HG03575 (cell line): ENCODE data around the gene KLHL30.

Experiments used
- ATAC-seq: cut with Tn5 transposase; IDR thresholded peaks from one replicate; pipeline ENCODE4 v1.9.1; 2021; ENCODE audit not compliant: unreplicated experiment, insufficient number of reproducible peaks, low FRiP score; ENCODE audit errors: extremely low read depth

Gene KLHL30

GRCh38 chr2:238116298-238117198 is 21.9 kb upstream of the KLHL30 start:
- no peak for ATAC-seq

GRCh38 chr2:238117199-238118154 is 21.0 kb upstream of the KLHL30 start:
- ATAC-seq, result no peak

DNA sequence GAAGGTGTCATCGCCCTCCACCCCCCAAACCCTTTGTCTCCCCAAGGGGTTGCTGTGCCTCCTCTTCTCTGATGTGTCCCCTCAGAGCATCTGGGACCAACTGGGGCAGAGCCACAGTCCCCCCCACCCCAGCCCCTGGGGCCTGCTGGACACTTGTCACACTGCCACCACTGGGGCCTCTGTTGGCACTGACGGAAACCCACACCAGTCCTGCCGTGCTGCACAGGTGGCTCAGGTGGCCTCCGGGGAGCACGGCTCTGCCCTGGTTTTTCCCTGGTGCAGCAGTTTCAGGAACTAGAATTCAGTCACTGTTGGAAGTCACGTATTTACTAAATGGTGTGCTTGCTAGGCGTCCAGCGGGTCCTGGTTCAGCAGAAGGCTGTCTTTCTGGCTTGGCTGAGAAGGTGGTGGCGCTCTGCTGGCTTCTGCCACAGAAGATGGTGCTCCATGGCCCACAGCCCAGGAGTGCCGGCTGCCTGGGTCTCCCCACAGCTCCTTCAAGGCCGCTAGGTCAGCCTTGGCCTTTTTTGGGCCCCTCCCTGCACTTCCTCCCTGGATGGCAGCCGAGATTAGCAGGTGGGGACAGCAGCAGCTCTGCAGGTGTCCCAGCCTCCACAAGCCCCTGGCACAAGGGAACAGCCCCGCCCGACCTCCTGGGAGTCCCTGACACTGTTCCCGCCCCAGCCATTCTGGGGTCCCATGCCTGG is 18.6 kb upstream of the KLHL30 start:
- ATAC-seq, result no peak

GRCh38 chr2:238120463-238121298 is 17.8 kb upstream of the KLHL30 start:
- ATAC-seq, result no peak

DNA sequence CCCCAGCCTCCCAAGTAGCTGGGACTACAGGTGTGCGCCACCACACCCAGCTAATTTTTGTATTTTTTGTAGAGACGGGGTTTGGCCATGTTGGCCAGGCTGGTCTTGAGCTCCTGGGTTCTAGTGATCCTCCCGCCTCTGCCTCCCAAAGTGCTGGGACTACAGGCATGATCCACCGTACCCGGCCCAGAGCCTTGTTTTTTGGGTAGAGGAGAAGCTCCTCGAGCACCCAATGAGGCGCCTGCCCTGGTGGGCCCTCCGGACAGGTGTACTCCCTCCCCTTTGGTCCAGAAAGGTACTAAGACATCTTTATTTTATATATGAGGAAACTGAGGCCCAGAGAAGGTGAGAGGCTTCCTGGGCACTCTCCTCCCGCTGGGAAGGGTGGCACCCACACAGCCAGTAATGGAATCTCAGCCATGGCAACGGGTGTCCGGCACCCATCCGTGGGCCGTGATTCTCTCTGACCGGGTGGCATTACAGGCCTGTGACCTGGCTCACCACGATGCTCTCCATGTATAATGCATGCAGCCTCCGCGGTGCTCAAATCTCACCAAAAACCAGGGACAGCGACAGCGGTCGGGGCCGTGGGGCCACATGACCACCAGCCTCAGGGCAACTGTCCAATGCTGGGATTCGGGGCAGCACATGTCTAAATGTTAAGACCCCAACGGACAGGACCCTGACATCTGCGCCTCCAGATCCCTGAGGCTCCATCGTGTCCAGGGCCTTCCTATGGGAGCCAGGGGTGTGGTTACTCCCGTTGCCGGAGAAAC is 16.8 kb upstream of the KLHL30 start:
- ATAC-seq, result no peak

GRCh38 chr2:238122287-238123217 is 15.9 kb upstream of the KLHL30 start:
- no peak for ATAC-seq

GRCh38 chr2:238123218-238123971 is 15.1 kb upstream of the KLHL30 start:
- ATAC-seq, result no peak

DNA sequence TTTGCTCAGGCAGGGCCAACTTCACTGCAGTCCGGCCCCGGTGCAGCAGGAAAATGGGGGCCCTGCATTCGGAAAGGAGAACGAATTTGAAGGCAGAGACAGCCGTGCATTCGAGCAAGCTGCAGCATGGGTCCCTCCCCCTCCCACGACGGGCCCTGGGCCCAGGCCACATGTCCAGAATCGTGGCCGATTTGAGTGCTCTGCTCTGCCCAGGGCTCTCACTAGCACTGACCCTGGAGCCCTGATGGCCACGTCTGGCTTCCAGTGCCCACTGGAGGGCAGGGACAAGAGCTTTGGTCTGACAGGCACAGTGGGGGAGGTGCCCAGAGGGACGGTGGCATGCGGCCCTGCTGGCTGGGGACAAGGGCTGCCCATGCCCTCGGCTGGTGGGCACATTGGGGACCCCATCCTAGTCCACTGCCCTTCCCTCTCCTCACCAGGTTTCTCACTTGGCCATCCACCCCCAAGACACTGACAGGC is 14.4 kb upstream of the KLHL30 start:
- ATAC-seq, result no peak

- no peak for ATAC-seq
These were observed 13.9 kb upstream of the KLHL30 start for GRCh38 chr2:238124488-238125126.

- ATAC-seq, result no peak
These were observed 13.2 kb upstream of the KLHL30 start for GRCh38 chr2:238125127-238125885.

- ATAC-seq, result no peak
These were observed 12.1 kb upstream of the KLHL30 start for GRCh38 chr2:238126338-238126737.

GRCh38 chr2:238126775-238127164 is 11.7 kb upstream of the KLHL30 start:
- ATAC-seq, result no peak

DNA sequence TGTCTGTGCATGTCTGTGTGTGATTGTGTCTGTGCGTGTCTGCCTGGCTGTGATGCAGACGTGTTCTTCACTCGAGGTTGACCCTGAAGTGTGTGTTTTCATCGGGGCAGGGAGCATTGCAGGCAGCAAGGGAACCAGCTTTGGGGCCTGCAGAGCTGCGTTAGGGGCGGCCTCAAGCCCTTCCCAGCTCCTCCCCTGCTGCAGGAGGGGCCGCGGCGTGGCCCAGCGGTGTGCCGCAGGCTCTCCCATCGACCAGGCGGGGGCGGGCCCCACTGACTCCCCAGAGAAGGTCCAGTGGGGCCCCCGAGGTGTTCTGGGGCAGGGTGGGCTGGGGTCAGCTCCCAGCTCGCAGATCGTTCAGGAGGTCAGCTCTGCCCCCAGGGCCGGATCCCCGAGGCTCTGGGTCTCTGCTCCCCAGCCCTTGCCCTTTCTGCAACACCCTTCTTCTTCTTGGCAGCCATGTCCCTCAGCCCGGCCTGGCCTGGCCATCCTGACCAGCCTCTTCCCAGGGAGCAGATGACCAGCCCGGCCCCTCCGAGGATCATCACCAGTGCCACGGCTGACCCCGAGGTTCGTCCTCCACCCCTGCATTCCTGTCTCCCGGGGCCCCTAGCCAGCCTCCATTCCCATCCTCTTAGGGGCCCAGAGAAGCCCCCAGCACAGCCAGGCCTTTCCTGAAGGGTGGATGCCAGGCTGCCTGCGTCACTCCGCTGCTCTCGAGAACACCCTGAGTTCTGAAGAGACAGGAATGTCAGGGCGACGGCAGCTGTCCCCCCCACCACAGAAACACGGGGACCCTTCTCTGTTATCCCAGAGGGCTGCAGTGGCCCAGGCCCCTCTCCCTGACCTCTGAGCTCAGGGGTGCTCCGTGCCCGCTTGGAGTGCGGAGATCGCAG is 11.1 kb upstream of the KLHL30 start:
- no peak for ATAC-seq

DNA sequence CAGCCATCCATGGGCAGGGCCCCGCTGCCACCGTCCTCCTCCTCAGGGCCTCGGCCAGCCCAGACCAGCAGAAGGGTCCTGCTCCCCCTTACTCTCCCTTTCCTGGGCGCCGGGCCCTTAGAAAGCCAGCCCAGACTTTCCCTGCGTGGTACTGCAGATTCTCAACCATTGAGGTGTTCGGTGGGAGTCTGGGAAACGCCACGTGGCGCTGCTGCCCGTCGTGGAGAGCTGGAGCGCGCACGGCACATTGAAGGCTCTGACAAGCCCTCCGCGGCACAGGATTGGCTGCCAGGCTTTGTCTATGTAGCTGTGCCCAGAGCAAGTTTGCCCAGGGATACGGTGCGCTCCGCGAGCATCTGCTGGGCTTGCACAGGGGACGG is 10.4 kb upstream of the KLHL30 start:
- no peak for ATAC-seq
